Gastrocnemius medialis (tissue), 4 donors: ENCODE results near the gene BICD1.

Experiments used
- CTCF ChIP-seq, 5 experiments: fragments of 450-650 bp in 3 of 5; fragments of 200-600 bp in 2 of 5; sonication (generic) in 2 of 5; IDR thresholded peaks in 4 of 5; conservative IDR thresholded peaks in 1 of 5; 1 replicate in 4 of 5; 2 replicates in 1 of 5; pipeline ENCODE4 v1.5.1; 2016 to 2019; ENCODE audit warnings: antibody characterized with exemption in 5 of 5, mild to moderate bottlenecking in 3 of 5, moderate library complexity in 3 of 5
- POLR2A ChIP-seq, 2 donors: fragments of 450-650 bp; IDR thresholded peaks; one replicate each; pipeline ENCODE4 v1.6.1; 2017; ENCODE audit warnings: antibody characterized with exemption in 2 of 2, mild to moderate bottlenecking in 2 of 2, moderate library complexity in 2 of 2

DNA sequence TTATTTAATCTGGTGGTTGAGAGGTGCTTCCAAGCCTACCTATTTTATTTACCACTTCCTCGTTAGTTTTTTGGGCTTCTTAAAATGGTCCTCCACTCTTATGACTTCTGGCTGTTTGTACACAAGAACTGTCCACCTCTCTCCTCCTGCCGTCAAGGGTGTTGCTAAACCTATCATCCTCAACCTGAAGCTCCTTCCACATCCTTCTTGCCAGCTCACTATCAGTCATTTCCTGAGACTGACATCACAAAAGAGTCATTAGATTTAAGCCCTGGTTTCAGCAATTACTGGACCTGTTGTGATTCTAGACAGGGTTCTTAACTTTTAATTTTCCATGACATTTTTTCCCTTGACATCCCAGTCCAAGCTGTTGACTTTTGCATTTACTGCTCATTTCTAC lies 91.9 kb downstream of the BICD1 start:
- TF ChIP-seq CTCF (IDR thresholded peaks at IDR 0.05 in 4 of 5, conservative IDR thresholded peaks at IDR 0.05 in 1 of 5): no peak
- no peak for TF ChIP-seq POLR2A (IDR thresholded peaks at IDR 0.05)
